Endothelial cell of umbilical vein (primary cell): ENCODE measurements around the gene MAFB. TPM values are rescaled to one million over a fixed set of nuclear protein-coding genes. Genes with fewer than 3 reads are reported as not detected.

Experiments
- BruUV-seq: library from RNA; stranded (reverse); fragments of 400-500 nt; replicated peaks from 2 replicates; lab custom pipeline; 2021; lab: Mats Ljungman, UMichigan
- CTCF ChIA-PET: fragments of 300-600, 350-600 bp; sonication (Branson Sonifier 250); formaldehyde crosslinking; loops from one replicate; lab custom pipeline; 2021; ENCODE audit warnings: antibody characterized with exemption, inconsistent platforms; lab: Charles Lee
- POLR2A ChIA-PET: fragments of 300-600, 350-600 bp; sonication (Branson Sonifier 250); formaldehyde crosslinking; loops from one replicate; lab custom pipeline; 2021; ENCODE audit warnings: antibody characterized with exemption, inconsistent platforms; lab: Charles Lee
- DNase-seq: peaks from one replicate; pipeline ENCODE4 v3.0.0-alpha.2; 2011; ENCODE audit warnings: low read depth, low spot score
- FAIRE-seq: peaks from 2 replicates; lab custom pipeline; 2011; peaks lifted over from hg19 to GRCh38; lab: Jason Lieb, UNC
- H2AFZ ChIP-seq: 2 replicates; pipeline ENCODE4 v1.6.0; 2012; ENCODE audit warnings: low read depth, low read length, control low read depth, inconsistent platforms
- H3K27ac ChIP-seq: 2 replicates; pipeline ENCODE4 v1.5.1; 2011; ENCODE audit warnings: low read depth, mild to moderate bottlenecking, control low read depth, low read length, moderate library complexity; ENCODE audit not compliant: insufficient read depth
- H3K27me3 ChIP-seq, 2 experiments: 2 replicates each; pipeline versions ENCODE4 v1.6.0 to v1.6.1; 2011; ENCODE audit warnings: low read length in 2 of 2, mixed read lengths in 1 of 2; ENCODE audit not compliant: control insufficient read depth in 2 of 2, insufficient read depth in 2 of 2
- H3K36me3 ChIP-seq, 2 experiments: 2 replicates in 1 of 2; 3 replicates in 1 of 2; pipeline ENCODE4 v1.5.1; 2011; ENCODE audit warnings: low read length in 2 of 2, mild to moderate bottlenecking in 1 of 2, moderate library complexity in 1 of 2; ENCODE audit not compliant: control insufficient read depth in 2 of 2, insufficient read depth in 2 of 2; ENCODE audit errors: extremely low read depth in 1 of 2
- H3K4me1 ChIP-seq: 3 replicates; pipeline ENCODE4 v1.5.1; 2011; ENCODE audit warnings: mild to moderate bottlenecking, low read length; ENCODE audit not compliant: control insufficient read depth, insufficient read depth; ENCODE audit errors: extremely low read depth
- H3K4me2 ChIP-seq: 2 replicates; pipeline ENCODE4 v1.6.1; 2011; ENCODE audit warnings: low read length, control low read depth, mixed read lengths; ENCODE audit not compliant: insufficient read depth
- H3K4me3 ChIP-seq, 3 experiments: fragments of 200-600 bp in 1 of 3; sonication (generic), shearing (Covaris generic) in 1 of 3; replicated peaks in 1 of 3; 2 replicates each; pipeline ENCODE4 v1.5.1; 2011 to 2016; ENCODE audit warnings: control low read depth in 3 of 3, low read length in 3 of 3, mild to moderate bottlenecking in 2 of 3, inconsistent platforms in 1 of 3, low read depth in 1 of 3, moderate library complexity in 1 of 3; ENCODE audit not compliant: insufficient read depth in 1 of 3
- H3K79me2 ChIP-seq: 2 replicates; pipeline ENCODE4 v1.6.0; 2012; ENCODE audit warnings: low read length, inconsistent platforms; ENCODE audit not compliant: control insufficient read depth, insufficient read depth
- H3K9ac ChIP-seq: replicated peaks from 2 replicates; pipeline ENCODE3; 2011; ENCODE audit warnings: low read length, control low read depth; ENCODE audit not compliant: insufficient read depth; ENCODE audit errors: extremely low read depth
- H3K9me1 ChIP-seq: replicated peaks from 3 replicates; pipeline ENCODE4 v1.6.0; 2011; ENCODE audit warnings: mild to moderate bottlenecking, low read length; ENCODE audit not compliant: control insufficient read depth, insufficient read depth; ENCODE audit errors: extremely low read depth
- H3K9me3 ChIP-seq: replicated peaks from 2 replicates; pipeline ENCODE4 v1.5.1; 2012; ENCODE audit warnings: low read length, inconsistent platforms; ENCODE audit not compliant: control insufficient read depth, insufficient read depth
- H4K20me1 ChIP-seq: replicated peaks from 2 replicates; pipeline ENCODE3; 2011; ENCODE audit warnings: mild to moderate bottlenecking, low read length; ENCODE audit not compliant: control insufficient read depth, insufficient read depth; ENCODE audit errors: extremely low read depth
- CTCF ChIP-seq, 2 donors: IDR thresholded peaks; 1 replicate in 1 of 2; 2 replicates in 1 of 2; pipeline ENCODE4 v1.5.1; 2011; ENCODE audit warnings: low read length in 2 of 2, mild to moderate bottlenecking in 2 of 2, moderate library complexity in 2 of 2, control low read depth in 1 of 2, inconsistent platforms in 1 of 2, low read depth in 1 of 2; ENCODE audit not compliant: insufficient read depth in 1 of 2; ENCODE audit errors: extremely low read depth in 1 of 2
- EZH2 ChIP-seq: IDR thresholded peaks from 2 replicates; pipeline ENCODE4 v1.6.1; 2012; ENCODE audit warnings: borderline replicate concordance, low read depth, mild to moderate bottlenecking, moderate library complexity, low read length, inconsistent platforms; ENCODE audit not compliant: severe bottlenecking
- FOS ChIP-seq: IDR thresholded peaks from 2 replicates; pipeline ENCODE4 v1.6.1; 2011; ENCODE audit warnings: mild to moderate bottlenecking, low read length, moderate library complexity, borderline replicate concordance; ENCODE audit not compliant: insufficient read depth
- GATA2 ChIP-seq: IDR thresholded peaks from 2 replicates; pipeline ENCODE4 v1.7.0; 2011; ENCODE audit warnings: low read depth, mild to moderate bottlenecking, moderate library complexity, mixed read lengths, low read length; ENCODE audit not compliant: insufficient read length, insufficient read depth
- JUN ChIP-seq: IDR thresholded peaks from 2 replicates; pipeline ENCODE4 v1.6.1; 2011; ENCODE audit warnings: borderline replicate concordance, low read depth; ENCODE audit not compliant: insufficient read length, insufficient read depth
- MAX ChIP-seq: IDR thresholded peaks from 2 replicates; pipeline ENCODE4 v1.6.1; 2011; ENCODE audit not compliant: insufficient read depth, insufficient read length
- MYC ChIP-seq: IDR thresholded peaks from one replicate; pipeline ENCODE4 v1.6.1; 2011; ENCODE audit warnings: mild to moderate bottlenecking, low read depth, low read length
- POLR2A ChIP-seq: IDR thresholded peaks from 2 replicates; pipeline ENCODE4 v1.6.1; 2012; ENCODE audit warnings: low read depth, mild to moderate bottlenecking, control low read depth, low read length
- POLR2AphosphoS5 ChIP-seq: IDR thresholded peaks from 2 replicates; pipeline ENCODE4 v1.6.1; 2012; ENCODE audit warnings: low read depth, mild to moderate bottlenecking, control low read depth, low read length, moderate library complexity; ENCODE audit not compliant: insufficient read depth
- dilution Hi-C: fragments of 300-500 bp; cut with MboI; formaldehyde crosslinking; loops from one replicate; pipeline ENCODE4 v1.15.0; 2019; ENCODE audit warnings: low sequenced_read_pairs; ENCODE audit not compliant: extremely low pct_ligation_motif_present
- intact Hi-C: fragments of 100-400 bp; cut with micrococcal nuclease; formaldehyde crosslinking; loops from one replicate; pipeline ENCODE4 v1.10.0; 2022
- polyA plus RNA-seq, 4 experiments: library from polyadenylated mRNA; depleted of rRNA in 3 of 4; stranded (reverse) in 3 of 4; unstranded in 1 of 4; fragments of >200 nt; gene quantifications; 2 replicates each; pipeline versions ENCODE4 v1.2.1 to v1.2.3, GENCODE V29; 2011 to 2012; ENCODE audit warnings: missing spikeins in 1 of 4
- total RNA-seq: library from RNA; stranded (reverse); gene quantifications from 2 replicates; pipeline ENCODE4 v1.2.3, GENCODE V29; 2021

Gene MAFB
- total and polyA plus RNA-seq, 2 donors (not counting 3 experiments of a cell fraction or from before 2014, with no cell fraction given) = 1.8 to 3.4 TPM

- BruUV-seq = no TSS peak
- no peaks in the 10 kb centered on the region for H3K36me3 ChIP-seq
- POLR2A ChIA-PET = interaction anchor here (1.3 to 2.9 kb wide), 2 partner anchors 12 to 13 kb away, joined by 4 to 12 read pairs; partner anchors contain the start of gene MAFB
- CTCF ChIA-PET = interaction anchor here (0.5 kb wide), 1 partner anchor 292 kb away, joined by 3 read pairs; no protein-coding TSS in a partner anchor
- no peak overlapping the region for H3K4me2 ChIP-seq
- no peaks in the 10 kb centered on the region for H3K9me1 ChIP-seq
- H3K27me3 ChIP-seq = peaks cover 8 to 11% of the 10 kb centered on the region in 2 experiments
- H3K4me3 ChIP-seq = no peak overlapping the region
- intact Hi-C loops = no loop called here
- dilution Hi-C loops = no loop called here
- H3K9me3 ChIP-seq = no peaks in the 10 kb centered on the region
- no peaks in the 10 kb centered on the region for H3K79me2 ChIP-seq
- no peak for FAIRE-seq
- no peak for DNase-seq
- no peak overlapping the region for H3K9ac ChIP-seq
- TF ChIP-seq POLR2A = no peak
- no peak for TF ChIP-seq CTCF (IDR thresholded peaks at IDR 0.05; ENCODE audit: extremely low read depth in 1 of 2, insufficient read depth in 1 of 2, low read depth in 1 of 2, low read length in 2 of 2)
- TF ChIP-seq MYC = no peak
- no peak for TF ChIP-seq MAX
- no peak for TF ChIP-seq FOS
- no peak for TF ChIP-seq GATA2
- TF ChIP-seq JUN = no peak
- TF ChIP-seq POLR2AphosphoS5 = no peak
- TF ChIP-seq EZH2 = no peak
- H3K4me1 ChIP-seq = peaks cover 5% of the 10 kb centered on the region
- no peak overlapping the region for H2AFZ ChIP-seq
- H3K27ac ChIP-seq = no peak overlapping the region
- no peaks in the 10 kb centered on the region for H4K20me1 ChIP-seq
Observed at GRCh38 chr20:40676491-40677269, 12.4 kb downstream of the MAFB start.
